ENCODE data around the gene PDCD4. TPM values are rescaled to one million over a fixed set of nuclear protein-coding genes. Genes with fewer than 3 reads are reported as not detected.

Gene PDCD4
- total RNA-seq, 4 donors from 2014 or later: 6.4 to 15.6 (median 9.8) TPM

DNA sequence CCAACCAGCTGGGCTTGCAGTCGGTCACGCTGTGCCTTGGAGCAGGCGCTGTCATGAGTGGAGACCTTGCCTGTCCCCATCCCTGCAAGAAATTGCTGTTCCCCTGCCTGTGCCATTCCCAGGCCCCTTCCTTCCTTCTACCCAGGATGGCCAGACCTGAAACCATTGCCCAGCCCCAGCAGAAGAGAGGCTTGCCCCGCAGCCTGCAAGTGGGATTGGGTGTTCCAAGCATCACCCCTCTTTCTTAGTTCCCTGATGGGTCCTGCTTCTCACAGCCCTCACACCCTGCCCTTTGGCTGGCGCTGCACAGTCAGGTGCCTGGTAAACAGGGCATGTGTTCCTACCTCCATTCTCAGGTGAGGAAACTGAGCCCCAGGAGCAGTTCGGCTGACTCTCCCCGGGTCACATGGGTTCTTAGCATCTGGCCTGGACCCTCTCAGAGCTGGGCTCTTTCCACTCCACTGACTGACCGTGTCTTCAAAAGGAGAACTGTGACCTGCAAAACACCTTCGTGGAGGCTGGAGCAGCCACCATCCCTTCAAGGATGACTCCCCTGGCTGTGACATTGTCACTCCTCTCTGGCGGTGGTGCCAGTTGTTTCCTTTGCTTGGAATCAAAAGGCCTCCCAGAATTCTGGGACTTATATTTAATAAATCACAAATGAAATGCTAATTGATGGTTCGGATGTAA lies 41.9 kb upstream of the PDCD4 start:
- in situ Hi-C loops (cut with MboI; ENCODE audit: low sequenced_read_pairs in 4 of 4): no loop called here
- intact Hi-C loops (cut with DNase I; ENCODE audit: low total_unique reads): loop anchor here (10.0 kb wide), 1 partner anchor 85 kb away; no protein-coding TSS in a partner anchor
- H3K4me3 ChIP-seq: no peak overlapping the region
- H3K9me3 ChIP-seq: no peaks in the 10 kb centered on the region
- H3K27ac ChIP-seq: no peak overlapping the region
- H3K4me1 ChIP-seq: peaks cover 34 to 44% of the 10 kb centered on the region in 2 donors
- H3K36me3 ChIP-seq: peaks cover 0 to 6% of the 10 kb centered on the region in 2 donors
- H3K27me3 ChIP-seq: no peaks in the 10 kb centered on the region
- no peak for TF ChIP-seq POLR2A (IDR thresholded peaks at IDR 0.05)
- TF ChIP-seq, protein P1, sequence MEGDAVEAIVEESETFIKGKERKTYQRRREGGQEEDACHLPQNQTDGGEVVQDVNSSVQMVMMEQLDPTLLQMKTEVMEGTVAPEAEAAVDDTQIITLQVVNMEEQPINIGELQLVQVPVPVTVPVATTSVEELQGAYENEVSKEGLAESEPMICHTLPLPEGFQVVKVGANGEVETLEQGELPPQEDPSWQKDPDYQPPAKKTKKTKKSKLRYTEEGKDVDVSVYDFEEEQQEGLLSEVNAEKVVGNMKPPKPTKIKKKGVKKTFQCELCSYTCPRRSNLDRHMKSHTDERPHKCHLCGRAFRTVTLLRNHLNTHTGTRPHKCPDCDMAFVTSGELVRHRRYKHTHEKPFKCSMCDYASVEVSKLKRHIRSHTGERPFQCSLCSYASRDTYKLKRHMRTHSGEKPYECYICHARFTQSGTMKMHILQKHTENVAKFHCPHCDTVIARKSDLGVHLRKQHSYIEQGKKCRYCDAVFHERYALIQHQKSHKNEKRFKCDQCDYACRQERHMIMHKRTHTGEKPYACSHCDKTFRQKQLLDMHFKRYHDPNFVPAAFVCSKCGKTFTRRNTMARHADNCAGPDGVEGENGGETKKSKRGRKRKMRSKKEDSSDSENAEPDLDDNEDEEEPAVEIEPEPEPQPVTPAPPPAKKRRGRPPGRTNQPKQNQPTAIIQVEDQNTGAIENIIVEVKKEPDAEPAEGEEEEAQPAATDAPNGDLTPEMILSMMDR (IDR thresholded peaks at IDR 0.05 in 4 of 5, conservative IDR thresholded peaks at IDR 0.05 in 1 of 5): no peak
- no peak for DNase-seq
- no peak for ATAC-seq

GRCh38 chr10:110833234-110833940 lies 38.3 kb upstream of the PDCD4 start:
- ATAC-seq: peak in 1 of 2 donors; percentile 23
- in situ Hi-C loops (cut with MboI; ENCODE audit: low sequenced_read_pairs in 4 of 4): no loop called here
- intact Hi-C loops (cut with DNase I; ENCODE audit: low total_unique reads): no loop called here
- H3K27me3 ChIP-seq: no peaks in the 10 kb centered on the region
- DNase-seq: no peak
- peaks cover 0 to 12% of the 10 kb centered on the region in 2 donors for H3K36me3 ChIP-seq
- peaks cover 34 to 45% of the 10 kb centered on the region in 2 donors for H3K4me1 ChIP-seq
- H3K4me3 ChIP-seq: no peak overlapping the region
- H3K9me3 ChIP-seq: no peaks in the 10 kb centered on the region
- TF ChIP-seq, protein P1 (IDR thresholded peaks at IDR 0.05 in 4 of 5, conservative IDR thresholded peaks at IDR 0.05 in 1 of 5): no peak
- no peak for TF ChIP-seq POLR2A (IDR thresholded peaks at IDR 0.05)
- H3K27ac ChIP-seq: peak overlapping the region; percentile 52 to 66 (median 58)

DNA sequence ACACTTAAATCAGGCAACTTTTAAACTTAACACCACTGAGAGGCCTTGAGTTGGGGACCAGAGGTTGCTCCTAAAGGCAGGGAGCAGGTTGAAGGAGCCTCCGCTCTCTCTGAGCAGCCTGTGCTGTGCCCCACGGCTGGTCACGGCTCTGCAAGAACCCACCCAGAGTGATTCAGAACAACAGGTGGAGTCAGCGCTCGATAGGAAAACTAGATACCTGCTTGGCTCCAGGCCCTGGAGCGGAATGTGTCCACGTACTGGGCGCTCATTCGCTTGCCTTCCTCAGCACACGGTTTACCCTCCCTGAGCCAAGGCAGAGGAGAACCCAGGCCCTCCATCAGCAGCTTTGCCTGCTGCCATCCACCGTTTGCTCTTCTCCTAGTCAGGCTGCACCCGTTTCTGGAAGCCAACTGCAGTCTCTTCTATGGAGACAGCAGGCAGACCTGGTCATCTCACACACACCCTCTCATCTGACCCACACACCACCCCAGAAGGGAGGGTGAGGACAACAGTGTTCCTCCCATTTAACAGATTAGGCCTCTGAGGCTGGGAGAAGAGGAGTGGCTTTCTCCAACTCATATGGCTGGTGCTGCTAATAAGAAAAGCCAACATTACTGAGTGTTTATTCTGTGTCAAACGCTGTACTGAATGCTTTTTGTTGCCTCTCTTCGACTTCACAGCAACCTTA lies 37.6 kb upstream of the PDCD4 start:
- ATAC-seq (peak in 1 of 2 donors; percentile 62), DNase-seq (peak in 1 of 2 donors; percentile 49)
- Histone ChIP-seq H3K4me1 (peaks cover 32 to 42% of the 10 kb centered on the region in 2 donors), H3K9me3 (no peaks in the 10 kb centered on the region), H3K36me3 (peaks cover 0 to 12% of the 10 kb centered on the region in 2 donors), H3K27ac (peak overlapping the region; percentile 52 to 66 (median 58)), H3K27me3 (no peaks in the 10 kb centered on the region), H3K4me3 (no peak overlapping the region)
- intact Hi-C loops (cut with DNase I; ENCODE audit: low total_unique reads) (no loop called here), in situ Hi-C loops (cut with MboI; ENCODE audit: low sequenced_read_pairs in 4 of 4) (no loop called here)
- TF ChIP-seq, protein P1 (IDR thresholded peaks at IDR 0.05 in 4 of 5, conservative IDR thresholded peaks at IDR 0.05 in 1 of 5): no peak
- TF ChIP-seq POLR2A (IDR thresholded peaks at IDR 0.05): no peak

GRCh38 chr10:110834629-110835301 lies 37.0 kb upstream of the PDCD4 start:
- intact Hi-C loops (cut with DNase I; ENCODE audit: low total_unique reads) (no loop called here), in situ Hi-C loops (cut with MboI; ENCODE audit: low sequenced_read_pairs in 4 of 4) (no loop called here)
- Histone ChIP-seq H3K27ac (peak overlapping the region; percentile 52 to 66 (median 58)), H3K36me3 (peaks cover 0 to 12% of the 10 kb centered on the region in 2 donors), H3K27me3 (no peaks in the 10 kb centered on the region), H3K9me3 (no peaks in the 10 kb centered on the region), H3K4me3 (no peak overlapping the region), H3K4me1 (peaks cover 32 to 42% of the 10 kb centered on the region in 2 donors)
- no peak for TF ChIP-seq POLR2A (IDR thresholded peaks at IDR 0.05)
- TF ChIP-seq, protein P1 (IDR thresholded peaks at IDR 0.05 in 4 of 5, conservative IDR thresholded peaks at IDR 0.05 in 1 of 5): no peak
- DNase-seq (no peak), ATAC-seq (peak in 1 of 2 donors; percentile 49)

Measured in gastrocnemius medialis (tissue), 4 donors.